Vagina (tissue), 2 donors: ENCODE measurements around the gene RRAS. TPM values are rescaled to one million over a fixed set of nuclear protein-coding genes. Genes with fewer than 3 reads are reported as not detected.

Experiments
- DNase-seq, 2 donors: peaks; one replicate each; pipeline ENCODE4 v3.0.0-alpha.2; 2017; ENCODE audit errors: extremely low spot score in 2 of 2
- H3K27ac ChIP-seq: fragments of 200-600 bp; sonication (generic); one replicate; pipeline ENCODE4 v1.5.1; 2019
- H3K27me3 ChIP-seq: fragments of 200-600 bp; sonication (generic); one replicate; pipeline ENCODE4 v1.5.1; 2019
- H3K36me3 ChIP-seq, 2 donors: fragments of 200-600 bp; sonication (generic); one replicate each; pipeline ENCODE4 v1.5.1; 2017 to 2019
- H3K4me1 ChIP-seq: fragments of 200-600 bp; sonication (generic); one replicate; pipeline ENCODE4 v1.5.1; 2019
- H3K4me3 ChIP-seq, 2 donors: fragments of 200-600 bp; sonication (generic); 1 replicate in 1 of 2; 2 replicates in 1 of 2; pipeline ENCODE4 v1.5.1; 2016 to 2019
- H3K9me3 ChIP-seq: fragments of 200-600 bp; sonication (generic); one replicate; pipeline ENCODE4 v1.5.1; 2019
- POLR2A ChIP-seq, 2 donors: fragments of 450-650 bp; IDR thresholded peaks; one replicate each; pipeline ENCODE4 v1.6.1; 2017; ENCODE audit warnings: antibody characterized with exemption in 2 of 2, mild to moderate bottlenecking in 2 of 2, moderate library complexity in 2 of 2
- POLR2AphosphoS5 ChIP-seq, 2 donors: sonication (generic); formaldehyde crosslinking; IDR thresholded peaks; one replicate each; pipeline ENCODE4 v1.9.0; 2017; ENCODE audit warnings: antibody characterized with exemption in 2 of 2, mild to moderate bottlenecking in 2 of 2, low read depth in 1 of 2; ENCODE audit not compliant: insufficient read depth in 1 of 2
- intact Hi-C: fragments of 100-400 bp; cut with DNase I; formaldehyde crosslinking; loops from one replicate; pipeline ENCODE4 v1.15.1; 2023
- total RNA-seq: library from RNA; depleted of rRNA; stranded (reverse); fragments of >200 nt; gene quantifications from one replicate; pipeline ENCODE4 v1.2.3, GENCODE V29; 2016
- TF ChIP-seq, protein P1 (sequence below), 3 experiments: fragments of 450-650 bp in 2 of 3; fragments of 200-600 bp in 1 of 3; sonication (generic) in 1 of 3; IDR thresholded peaks; one replicate each; pipeline ENCODE4 v1.5.1; 2017 to 2019; ENCODE audit warnings: antibody characterized with exemption in 3 of 3, mild to moderate bottlenecking in 2 of 3, moderate library complexity in 2 of 3

Gene RRAS
- total RNA-seq, 1 donor from 2014 or later = 112 TPM

DNA sequence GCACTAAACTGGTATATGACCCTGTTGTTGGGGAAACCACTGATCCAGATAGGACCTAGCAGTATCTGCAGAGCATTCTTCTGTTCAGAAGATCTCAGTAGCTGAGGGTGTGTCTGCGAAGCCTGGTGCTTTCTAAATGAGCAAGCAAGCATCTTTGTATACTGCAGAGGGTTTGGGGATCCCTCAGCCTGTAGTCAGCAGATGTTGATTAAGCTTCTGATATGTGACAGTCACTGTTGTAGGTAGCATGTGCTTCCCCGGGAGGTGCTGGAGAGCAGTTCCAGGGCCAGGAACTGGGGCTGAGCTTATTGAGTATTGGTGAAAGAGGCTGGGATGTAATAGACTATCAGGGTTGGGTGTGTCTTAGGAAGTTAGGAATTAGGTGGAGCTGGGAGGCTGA is 3.5 kb upstream of the RRAS start:
- intact Hi-C loops = no loop called here
- no peaks in the 10 kb centered on the region for H3K9me3 ChIP-seq
- no peaks in the 10 kb centered on the region for H3K27me3 ChIP-seq
- TF ChIP-seq, protein P1, sequence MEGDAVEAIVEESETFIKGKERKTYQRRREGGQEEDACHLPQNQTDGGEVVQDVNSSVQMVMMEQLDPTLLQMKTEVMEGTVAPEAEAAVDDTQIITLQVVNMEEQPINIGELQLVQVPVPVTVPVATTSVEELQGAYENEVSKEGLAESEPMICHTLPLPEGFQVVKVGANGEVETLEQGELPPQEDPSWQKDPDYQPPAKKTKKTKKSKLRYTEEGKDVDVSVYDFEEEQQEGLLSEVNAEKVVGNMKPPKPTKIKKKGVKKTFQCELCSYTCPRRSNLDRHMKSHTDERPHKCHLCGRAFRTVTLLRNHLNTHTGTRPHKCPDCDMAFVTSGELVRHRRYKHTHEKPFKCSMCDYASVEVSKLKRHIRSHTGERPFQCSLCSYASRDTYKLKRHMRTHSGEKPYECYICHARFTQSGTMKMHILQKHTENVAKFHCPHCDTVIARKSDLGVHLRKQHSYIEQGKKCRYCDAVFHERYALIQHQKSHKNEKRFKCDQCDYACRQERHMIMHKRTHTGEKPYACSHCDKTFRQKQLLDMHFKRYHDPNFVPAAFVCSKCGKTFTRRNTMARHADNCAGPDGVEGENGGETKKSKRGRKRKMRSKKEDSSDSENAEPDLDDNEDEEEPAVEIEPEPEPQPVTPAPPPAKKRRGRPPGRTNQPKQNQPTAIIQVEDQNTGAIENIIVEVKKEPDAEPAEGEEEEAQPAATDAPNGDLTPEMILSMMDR (IDR thresholded peaks at IDR 0.05) = no peak
- TF ChIP-seq POLR2A (IDR thresholded peaks at IDR 0.05) (no peak), POLR2AphosphoS5 (IDR thresholded peaks at IDR 0.05; ENCODE audit: insufficient read depth in 1 of 2, low read depth in 1 of 2) (no peak)
- peaks cover 54% of the 10 kb centered on the region for H3K4me1 ChIP-seq
- no peak overlapping the region for H3K27ac ChIP-seq
- H3K4me3 ChIP-seq = no peak overlapping the region
- no peak for DNase-seq
- peaks cover 0 to 16% of the 10 kb centered on the region in 2 donors for H3K36me3 ChIP-seq

DNA sequence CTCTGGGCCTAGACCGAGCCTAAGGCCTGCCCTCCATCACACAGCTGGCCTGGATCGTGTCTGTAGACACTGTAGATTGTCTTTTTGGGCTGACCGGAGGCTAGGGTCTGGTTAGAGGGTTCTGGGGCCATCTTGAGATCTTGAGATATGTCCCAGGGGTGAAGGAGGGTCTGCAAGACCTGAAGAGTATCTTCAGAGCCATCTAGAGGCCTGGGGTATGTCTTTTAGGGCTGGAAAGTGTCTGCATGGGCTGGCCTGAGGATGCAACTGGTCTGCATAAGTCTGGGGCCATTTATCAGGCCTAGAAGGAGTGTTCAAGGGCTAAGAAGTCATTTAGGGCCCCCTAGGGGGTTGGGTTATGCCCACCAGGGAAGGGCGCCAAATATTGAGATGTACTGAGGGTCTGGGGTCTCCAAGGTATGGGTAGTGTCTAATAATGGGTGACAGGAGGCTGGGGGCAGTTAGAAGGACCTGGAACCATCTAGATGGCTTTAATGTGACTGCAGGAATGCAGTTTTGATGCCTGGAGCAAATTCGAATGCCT is 2.6 kb upstream of the RRAS start:
- Histone ChIP-seq H3K36me3 (peaks cover 0 to 15% of the 10 kb centered on the region in 2 donors), H3K27ac (peak overlapping the region; percentile 100), H3K4me3 (peak overlapping the region; percentile 97 to 99), H3K27me3 (no peaks in the 10 kb centered on the region), H3K9me3 (no peaks in the 10 kb centered on the region), H3K4me1 (peaks cover 62% of the 10 kb centered on the region)
- intact Hi-C loops = no loop called here
- DNase-seq = peak in 1 of 2 donors; percentile 91
- TF ChIP-seq POLR2A (IDR thresholded peaks at IDR 0.05) (no peak), POLR2AphosphoS5 (IDR thresholded peaks at IDR 0.05; ENCODE audit: insufficient read depth in 1 of 2, low read depth in 1 of 2) (no peak)

DNA sequence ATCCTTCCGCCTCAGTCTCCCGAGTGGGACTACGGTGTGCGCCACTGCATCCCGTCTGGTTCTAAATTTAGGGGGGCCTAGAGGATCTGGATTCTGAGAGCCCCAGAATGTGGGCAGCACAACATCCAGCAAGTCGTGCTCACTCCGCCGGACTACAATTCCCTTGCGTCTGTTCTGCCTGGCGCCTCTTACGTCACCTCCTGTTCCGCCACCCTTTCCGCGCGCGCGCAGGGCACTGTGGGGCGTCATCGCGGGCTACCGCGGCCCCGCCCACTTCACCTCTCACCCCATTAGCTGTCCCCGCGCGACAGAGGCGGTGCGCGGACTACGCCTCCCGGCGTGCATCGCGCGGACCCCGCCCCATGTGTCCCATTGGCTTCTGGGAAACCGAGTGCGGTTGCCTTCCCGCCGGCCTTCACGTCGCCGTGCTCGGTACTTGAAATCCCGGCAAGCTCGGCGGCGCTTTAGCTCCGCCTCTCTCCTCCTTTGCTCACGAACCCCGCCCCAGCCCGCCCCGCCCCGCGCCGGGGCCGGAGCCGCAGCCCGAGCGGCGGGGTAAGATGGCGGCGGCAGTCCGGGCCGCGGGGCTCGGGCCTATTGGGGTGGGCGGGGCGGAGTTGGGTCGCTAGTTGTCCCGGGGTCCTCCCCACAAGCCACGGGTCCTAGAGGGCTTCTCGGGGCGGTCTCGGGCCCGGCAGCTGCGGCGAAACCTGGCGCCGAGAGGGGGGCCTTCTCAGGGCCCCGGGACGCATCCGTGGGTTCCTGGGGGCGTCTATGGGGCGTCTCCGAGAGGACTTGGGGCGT is 1.9 kb upstream of the RRAS start, which contains the start of gene SCAF1:
TSS of gene SCAF1 (plus strand) at position 522 of the 804 bp plus-strand sequence. CDS start 2,818 bp downstream, outside the sequence.
- DNase-seq = peak; percentile 99 to 100
- H3K9me3 ChIP-seq = no peaks in the 10 kb centered on the region
- H3K4me1 ChIP-seq = peaks cover 67% of the 10 kb centered on the region
- H3K36me3 ChIP-seq = peaks cover 0 to 8% of the 10 kb centered on the region in 2 donors
- intact Hi-C loops = no loop called here
- peak within 1 kb of the TSS; percentile 97 to 99 for H3K4me3 ChIP-seq
- H3K27me3 ChIP-seq = no peaks in the 10 kb centered on the region
- TF ChIP-seq POLR2A (IDR thresholded peaks at IDR 0.05) (peak; percentile 91 to 96), POLR2AphosphoS5 (IDR thresholded peaks at IDR 0.05; ENCODE audit: insufficient read depth in 1 of 2, low read depth in 1 of 2) (peak; percentile 99 to 100)
- TF ChIP-seq, protein P1 (IDR thresholded peaks at IDR 0.05) = no peak
- peak within 1 kb of the TSS; percentile 100 for H3K27ac ChIP-seq

DNA sequence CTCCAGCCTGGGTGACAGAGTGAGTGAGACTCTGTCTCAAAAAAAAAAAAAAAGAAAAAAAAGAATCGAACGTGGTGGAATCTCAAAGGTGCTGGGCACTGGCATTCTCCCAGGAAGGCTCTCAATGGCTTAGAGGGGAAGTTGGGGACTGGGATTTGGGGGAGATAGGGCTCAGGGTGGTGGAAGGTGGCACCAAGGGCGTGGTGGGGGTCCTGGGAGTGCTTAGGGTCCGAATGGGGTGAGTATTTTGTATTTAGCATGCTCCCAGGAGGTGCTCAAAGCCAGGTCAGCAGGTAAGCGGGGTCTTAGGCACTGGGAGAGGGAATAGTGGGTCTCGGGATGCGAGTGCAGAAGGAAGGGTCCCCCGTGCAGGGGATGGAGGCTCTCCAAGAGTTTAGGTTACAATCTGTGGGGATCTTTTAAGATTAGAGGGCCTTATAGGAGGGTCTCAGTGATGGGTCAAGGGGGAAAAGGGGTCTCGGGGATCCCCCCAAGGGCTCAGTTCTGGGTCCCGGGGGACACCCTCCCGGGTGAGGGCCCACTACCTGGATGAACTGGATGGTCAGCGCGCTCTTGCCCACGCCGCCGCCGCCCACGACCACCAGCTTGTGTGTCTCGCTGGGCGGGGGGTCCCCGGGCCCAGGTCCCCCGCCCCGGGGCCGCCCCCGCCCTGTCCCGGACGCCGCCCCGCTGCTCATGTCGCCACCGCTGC is 386 bp downstream of the RRAS start:
- Histone ChIP-seq H3K4me1 (peaks cover 61% of the 10 kb centered on the region), H3K36me3 (peaks cover 0 to 16% of the 10 kb centered on the region in 2 donors), H3K27me3 (no peaks in the 10 kb centered on the region), H3K27ac (peak overlapping the region; percentile 100), H3K4me3 (peak overlapping the region; percentile 78 to 99), H3K9me3 (no peaks in the 10 kb centered on the region)
- no peak for DNase-seq
- TF ChIP-seq, protein P1 (IDR thresholded peaks at IDR 0.05) = no peak
- peak in 1 of 2 donors; percentile 82 for TF ChIP-seq POLR2A (IDR thresholded peaks at IDR 0.05)
- intact Hi-C loops = loop anchor here (2.0 kb wide), 1 partner anchor 47 kb away; no protein-coding TSS in a partner anchor
